Islet precursor cell (in vitro differentiated cells): Measurements from ENCODE around the gene HOXC10.

Experiments
- DNase-seq: peaks from one replicate; pipeline ENCODE4 v3.0.0-alpha.2; 2018

HOXC10 gene

DNA sequence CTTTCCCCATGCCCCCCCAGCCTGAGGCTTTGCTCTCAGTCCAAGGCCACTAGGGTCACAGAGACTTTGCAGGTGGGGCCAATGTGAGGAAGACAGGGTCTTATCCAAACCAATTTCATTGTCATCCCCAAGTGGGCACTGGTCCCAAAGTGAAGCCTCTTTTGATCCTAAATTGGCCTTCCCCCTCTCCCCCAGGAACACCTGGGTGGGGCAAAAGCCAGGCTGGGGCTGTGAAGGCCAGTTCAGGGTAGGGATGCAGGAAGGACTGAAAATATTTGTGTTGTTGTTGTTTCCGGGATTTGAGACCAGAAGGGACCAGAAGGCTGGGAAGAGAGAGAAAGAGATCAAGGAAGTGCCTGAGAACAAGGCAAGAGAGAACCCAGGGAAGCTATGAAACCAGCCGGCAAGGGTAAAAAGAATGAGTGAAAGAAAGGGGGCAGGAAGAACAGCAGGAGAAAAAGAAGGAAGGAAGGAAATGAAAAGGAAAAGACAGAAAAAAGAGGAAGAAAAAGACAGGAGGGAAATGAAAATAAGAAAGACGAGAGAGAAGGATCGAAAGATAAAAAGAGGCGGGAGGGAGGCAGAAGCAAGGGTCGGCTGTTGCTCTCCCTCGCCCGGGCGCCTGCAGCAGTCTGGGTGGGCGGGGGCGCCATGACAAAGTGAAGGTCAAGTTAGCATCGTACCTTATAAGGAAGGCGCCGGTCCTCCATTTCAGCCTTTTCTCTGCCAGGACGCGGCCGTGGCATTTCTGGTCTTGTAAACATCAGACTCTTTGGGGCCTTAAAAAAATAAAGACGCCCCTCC, 19.5 kb upstream of the HOXC10 start:
- peak; percentile 79 for DNase-seq

DNA sequence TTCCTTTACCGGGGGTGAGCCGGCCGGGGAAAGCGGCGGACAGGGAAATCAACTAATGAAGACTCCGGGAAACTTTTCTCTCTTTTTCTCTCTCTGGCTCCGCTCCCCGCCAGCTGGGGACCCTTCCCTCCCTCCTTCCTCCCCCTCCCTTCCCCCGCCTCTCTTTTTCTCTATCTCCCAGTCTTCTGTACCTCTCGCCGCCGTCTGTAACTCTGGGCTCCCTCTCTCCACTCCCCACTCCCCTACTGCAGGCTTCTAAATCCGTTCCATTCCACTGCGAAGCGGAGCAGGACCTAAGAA, 18.9 kb upstream of the HOXC10 start:
- DNase-seq: no peak

DNA sequence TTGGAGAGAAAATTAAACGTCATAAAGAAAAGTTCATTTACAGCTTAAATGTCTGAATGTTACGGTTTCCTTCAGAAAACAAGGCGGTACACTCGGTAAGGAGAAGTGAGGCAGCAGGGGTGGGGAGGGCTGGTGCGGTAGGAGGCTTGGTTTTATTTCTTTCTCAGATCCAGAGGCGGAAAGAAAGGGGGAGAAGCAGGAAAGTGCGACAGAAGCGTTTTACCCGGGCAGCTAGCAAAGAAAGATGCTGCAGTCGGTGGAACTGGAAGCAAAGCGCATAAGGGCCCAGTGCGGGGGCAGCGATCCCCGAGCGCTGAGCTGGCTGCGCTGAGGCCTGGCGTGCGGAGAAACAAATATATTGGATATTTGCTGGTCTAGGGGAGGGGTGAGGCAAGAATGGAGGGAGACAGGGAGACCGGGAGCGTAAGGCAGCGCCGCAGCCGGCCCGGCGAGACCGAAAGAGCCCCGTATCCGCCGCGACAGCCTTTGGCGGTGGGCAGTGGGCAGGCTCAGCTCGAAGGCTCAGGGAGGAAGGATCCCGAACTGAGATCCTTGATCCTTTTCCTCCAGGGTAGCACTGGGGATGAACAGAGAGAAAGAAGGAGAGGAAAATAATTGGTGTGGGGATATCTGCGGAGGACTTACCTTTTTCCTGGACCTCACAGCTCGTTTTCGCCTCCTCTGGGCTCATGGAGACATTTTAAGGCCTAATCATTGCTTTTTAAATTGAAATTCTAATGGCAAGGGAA, 18.4 kb upstream of the HOXC10 start:
- no peak for DNase-seq

DNA sequence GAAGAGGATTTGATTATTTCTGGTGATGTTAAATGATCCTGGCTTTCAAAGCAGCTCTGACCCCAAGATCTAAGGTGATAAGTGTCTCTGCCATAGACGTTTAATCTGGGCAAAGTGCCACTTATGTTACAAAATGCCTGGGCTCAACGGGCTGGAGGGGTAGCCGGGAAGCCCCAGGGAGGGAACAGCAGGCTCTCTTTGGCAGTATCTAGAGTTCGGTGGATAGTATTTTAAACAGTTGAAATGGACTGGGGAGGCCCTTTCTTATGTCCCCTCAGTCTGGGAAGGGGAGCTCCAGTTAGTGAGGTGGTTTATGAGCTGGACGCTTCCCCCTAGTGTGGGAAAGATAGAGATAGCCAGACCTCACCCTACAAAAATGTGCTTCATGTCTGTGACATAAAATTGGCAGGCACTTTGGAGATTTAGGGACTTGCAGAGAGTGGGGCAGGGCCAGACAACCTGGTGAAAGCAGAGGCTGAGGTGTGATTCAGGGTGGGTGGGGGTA, 17.5 kb upstream of the HOXC10 start:
- no peak for DNase-seq

DNA sequence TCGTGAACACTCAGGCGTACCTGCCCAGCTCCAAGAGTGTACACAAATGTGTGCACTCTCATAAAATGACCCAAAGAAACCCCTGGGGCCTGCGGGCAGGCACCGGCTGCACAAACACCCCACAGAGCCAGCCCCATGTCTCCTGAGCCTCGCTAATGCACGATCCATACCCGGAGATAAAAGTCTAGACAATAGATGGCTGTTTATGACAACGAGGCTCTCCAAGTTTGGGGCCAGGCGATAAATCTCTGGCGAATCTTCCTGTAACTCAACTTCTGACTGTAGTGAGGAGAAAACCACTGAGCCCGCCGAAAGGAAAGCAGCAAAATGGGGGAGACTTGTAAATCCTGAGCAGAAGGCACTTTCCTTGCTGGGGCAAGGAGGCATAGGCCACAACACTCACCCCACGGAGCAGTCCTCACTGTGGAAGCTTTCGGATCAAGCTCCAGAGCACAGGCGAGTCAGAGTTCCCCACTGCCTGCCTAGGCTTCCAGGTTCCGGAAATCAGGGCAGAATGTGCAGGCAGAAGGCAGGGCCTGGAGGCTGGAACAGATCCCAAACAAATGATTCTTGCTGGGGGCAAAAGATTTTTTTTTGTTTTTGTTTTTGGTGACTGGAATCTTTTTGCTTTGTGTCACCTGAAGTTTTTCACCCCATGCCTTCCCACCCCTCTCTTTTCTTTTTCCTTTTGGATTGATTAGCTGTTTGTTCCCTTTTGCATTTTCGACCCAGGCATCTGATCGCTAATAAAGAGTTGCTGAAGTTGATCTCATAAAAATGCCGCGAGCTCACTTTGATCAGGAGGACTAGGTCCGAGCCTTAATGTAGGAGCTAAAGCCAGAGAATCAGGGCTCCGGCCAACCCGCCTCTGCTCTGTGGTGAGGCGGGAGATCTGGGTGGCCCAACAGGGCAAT, 16.5 kb upstream of the HOXC10 start:
- DNase-seq: no peak

DNA sequence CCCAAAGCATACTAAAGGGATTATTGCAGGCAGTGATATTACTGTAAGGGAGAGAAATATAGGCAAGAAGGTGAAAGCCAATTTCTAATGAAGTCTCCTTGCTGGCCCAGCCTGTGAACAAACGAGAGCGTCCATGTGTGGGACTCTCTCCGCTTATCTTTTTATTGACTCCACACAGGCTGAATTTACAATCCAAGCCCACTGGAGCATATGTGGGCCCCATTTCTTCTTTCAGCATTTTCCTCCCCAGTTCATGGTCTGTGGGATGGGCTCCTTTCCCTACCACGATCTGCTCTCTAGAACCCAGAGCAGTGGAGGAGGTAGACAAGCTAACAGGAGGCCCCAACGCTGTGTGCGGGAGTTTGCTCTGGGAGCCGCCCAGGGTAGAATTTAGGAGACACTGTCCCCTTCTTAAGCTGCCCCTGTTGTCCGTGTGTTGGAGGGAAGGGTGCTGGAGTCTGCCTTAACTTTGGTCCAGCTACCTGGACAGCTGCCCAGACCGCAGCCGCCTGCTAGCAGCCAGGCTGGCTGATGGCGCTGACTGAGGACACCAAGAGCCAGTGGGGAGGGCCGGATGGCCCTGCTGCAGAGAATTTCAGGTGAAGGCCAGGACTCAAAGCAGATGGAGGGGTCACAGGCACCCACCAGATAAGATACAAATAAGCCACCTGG, 15.2 kb upstream of the HOXC10 start:
- no peak for DNase-seq

DNA sequence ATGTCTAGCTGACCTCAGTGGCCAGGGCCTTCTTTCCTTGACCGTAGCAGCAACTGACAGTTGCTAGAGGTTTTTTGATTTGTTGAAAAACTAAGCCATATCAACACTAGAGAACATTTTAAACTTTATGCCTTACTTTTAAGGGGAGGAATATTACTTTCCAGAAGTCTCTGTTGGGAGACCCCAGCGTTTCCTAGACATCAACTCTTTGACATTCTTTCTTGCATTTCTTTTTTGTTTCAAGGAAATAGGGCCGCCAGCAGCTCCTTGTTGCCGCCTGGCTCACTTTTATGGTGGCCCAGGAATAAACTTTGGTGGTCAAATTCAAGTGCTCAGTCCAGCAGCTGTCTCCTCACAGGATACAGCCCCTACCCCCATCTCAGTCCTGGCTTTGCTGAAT, 14.5 kb upstream of the HOXC10 start:
- DNase-seq: no peak

DNA sequence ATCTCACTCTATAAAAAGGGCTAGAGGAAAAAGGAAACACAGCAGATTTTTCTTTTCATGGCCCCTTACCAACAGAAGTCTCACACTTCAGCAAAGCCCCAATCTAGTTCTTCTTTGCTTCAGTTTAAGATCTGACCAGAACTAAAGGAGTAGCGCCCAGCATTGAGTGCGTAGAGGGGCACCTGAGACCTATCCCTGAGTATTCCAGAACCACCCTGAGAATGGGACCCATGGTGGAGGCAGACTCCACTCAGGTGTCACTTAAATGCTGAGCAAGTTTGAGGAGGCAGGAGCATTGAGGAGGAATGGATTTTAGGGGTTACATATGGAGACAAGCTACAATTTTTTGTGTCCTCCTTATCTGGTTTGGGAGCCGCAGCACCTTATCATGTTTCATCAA, 13.8 kb upstream of the HOXC10 start:
- no peak for DNase-seq

DNA sequence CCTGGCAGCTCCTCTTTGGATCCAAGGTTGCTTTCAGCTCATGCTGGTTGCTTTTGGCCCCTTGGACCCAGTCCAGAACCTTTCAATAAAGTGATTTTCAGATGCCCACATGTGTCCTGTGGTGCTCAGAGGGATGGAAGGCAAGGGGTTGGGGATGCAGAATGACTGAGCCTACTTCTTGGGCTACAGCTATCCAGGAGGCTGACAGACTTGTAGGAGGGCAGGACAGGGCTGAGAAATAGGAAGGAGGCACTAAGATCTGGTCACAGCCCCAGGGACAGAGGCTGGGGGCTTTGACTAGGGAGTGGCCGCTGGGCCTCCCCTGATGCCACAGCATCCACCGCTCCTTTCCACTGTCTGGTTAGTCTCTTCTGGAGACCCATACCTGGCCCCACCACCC, 13.3 kb upstream of the HOXC10 start:
- DNase-seq: no peak

DNA sequence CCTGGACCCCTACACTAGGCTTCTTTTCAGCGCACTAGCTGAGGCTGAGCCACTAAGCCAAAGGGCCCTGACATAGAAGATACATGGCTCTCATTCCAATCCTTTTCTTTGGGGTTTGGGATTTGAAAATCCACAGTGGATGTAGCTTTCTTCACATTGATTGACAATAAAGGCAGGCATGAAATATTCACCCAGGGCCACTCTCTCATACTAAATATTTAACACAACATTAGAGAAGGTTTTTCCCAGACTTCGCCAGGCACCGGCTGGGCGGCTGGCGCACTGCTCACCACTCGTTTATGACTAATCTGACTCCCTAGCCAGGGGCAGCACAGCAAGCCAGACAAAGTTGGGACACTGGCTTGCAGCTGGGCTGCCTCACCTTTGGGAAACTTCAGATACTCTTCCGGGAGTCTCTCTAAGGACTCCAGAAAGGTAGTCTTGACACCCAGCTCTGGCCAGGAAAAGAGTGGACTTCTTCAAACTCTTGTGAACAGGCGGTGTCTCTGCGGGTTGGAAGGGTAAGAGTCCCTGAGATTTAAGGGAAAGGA, 12.7 kb upstream of the HOXC10 start:
- no peak for DNase-seq

DNA sequence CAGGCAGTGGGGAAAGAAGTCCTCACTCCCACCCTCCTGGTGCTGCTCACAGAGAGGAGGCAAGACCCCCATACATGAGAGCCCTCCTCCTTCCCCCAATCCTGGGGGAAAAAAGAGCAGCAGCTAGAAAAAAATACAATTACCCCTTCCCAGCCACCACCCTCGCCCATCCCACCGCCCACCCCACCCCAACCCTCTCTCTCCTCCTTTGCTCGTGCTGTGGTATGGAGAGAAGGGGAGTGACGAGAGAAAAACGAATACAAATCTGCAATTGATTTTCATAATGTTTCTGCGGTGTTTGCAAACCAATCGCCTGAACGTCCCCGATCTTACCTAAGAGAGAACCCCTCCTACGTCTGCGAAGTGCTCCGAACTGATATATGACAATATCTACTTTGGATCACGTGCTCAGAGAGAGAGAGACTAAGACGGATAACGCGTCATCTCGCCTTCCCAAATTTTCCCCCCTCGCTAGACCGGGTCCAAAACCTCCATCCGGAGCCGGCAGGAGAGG, 12.2 kb upstream of the HOXC10 start, which contains the start of gene HOXC11:
HOXC11 (plus strand) TSS at position 405 of the 514 bp plus-strand sequence. CDS start 116 bp downstream, outside the sequence.
- no peak for DNase-seq

DNA sequence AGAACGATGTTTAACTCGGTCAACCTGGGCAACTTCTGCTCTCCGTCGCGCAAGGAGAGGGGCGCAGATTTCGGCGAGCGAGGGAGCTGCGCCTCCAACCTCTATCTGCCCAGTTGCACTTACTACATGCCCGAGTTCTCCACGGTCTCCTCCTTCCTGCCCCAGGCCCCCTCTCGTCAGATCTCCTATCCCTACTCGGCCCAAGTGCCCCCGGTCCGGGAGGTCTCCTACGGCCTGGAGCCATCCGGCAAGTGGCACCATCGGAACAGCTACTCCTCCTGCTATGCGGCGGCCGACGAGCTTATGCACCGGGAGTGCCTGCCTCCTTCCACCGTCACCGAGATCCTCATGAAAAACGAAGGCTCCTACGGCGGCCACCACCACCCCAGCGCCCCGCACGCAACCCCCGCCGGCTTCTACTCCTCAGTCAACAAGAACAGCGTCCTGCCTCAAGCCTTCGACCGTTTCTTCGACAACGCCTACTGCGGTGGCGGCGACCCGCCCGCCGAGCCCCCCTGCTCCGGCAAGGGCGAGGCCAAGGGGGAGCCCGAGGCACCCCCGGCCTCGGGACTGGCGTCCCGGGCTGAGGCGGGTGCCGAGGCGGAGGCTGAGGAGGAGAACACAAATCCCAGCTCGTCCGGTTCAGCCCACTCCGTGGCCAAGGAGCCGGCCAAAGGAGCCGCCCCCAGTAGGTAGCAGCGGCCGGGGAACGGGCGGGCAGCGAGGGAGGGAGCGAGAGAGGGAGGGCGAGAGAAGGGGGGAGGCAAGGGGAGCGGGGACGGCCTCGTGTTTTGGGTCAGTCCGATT, 11.5 kb upstream of the HOXC10 start:
- DNase-seq: no peak

DNA sequence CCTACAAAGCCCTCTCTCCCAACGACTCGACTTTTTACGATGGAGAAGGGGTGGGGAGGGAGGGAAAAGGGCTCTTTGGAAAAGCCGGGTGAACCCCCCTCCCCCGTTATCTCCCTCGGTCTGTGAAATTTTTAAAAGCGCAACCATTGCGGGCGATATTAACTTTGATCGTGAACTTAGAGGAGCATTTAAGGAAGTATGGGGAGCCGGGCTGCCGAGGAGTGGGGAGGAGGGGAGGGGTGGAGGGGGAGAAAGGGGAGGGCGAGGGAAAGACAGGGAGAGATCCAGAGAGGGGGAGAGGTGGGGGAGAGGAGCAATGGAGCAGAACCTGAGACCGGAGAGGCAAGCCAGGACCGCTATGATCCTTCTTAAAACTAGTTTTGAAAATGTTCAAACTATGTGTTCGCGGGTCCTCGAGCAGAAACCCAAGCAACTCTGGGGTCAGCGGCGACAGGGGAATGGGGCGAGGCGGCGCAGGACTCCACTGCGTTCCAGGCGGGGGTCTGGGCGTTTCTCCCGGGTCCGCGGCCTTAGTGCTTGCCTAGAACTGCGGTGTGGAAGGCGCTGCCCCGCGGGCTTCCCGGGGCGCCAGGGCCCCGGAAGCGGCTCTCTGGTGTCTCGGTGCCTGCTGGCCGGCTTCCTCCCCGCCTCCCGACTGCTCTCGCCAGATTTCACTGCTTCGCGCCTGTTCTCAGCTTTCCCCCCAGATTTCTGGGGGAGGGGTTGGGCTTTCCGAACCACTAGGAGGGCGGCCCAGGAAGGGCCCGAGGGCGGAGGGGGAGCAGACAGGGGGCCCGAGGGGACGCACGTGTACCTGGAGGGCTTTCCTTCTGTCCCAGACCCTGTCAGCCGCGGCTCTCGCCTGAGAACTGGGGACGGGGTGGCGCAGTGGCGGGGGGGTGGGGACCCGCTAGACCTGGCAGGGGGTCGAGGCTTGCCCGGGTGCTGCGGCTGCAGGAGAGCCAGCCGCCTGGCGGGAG, 10.6 kb upstream of the HOXC10 start, which contains the start of gene HOTAIR:
HOTAIR (minus strand) TSS at position 871 of the 980 bp plus-strand sequence.
- DNase-seq: peak; percentile 79

DNA sequence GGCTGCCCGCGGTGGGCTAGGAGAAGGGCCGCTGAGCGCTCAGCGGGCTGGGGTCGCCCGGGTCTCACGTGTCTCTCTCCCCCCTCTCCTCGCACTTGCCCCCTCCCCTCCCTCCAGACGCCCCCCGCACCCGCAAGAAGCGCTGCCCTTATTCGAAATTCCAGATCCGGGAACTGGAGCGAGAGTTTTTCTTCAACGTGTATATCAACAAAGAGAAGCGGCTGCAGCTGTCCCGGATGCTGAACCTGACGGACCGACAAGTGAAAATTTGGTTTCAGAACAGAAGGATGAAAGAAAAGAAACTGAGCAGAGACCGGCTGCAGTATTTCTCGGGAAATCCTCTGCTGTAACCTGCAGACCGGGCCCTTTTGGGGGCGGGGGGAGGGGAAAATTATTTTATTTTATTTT, 9.9 kb upstream of the HOXC10 start:
- no peak for DNase-seq

DNA sequence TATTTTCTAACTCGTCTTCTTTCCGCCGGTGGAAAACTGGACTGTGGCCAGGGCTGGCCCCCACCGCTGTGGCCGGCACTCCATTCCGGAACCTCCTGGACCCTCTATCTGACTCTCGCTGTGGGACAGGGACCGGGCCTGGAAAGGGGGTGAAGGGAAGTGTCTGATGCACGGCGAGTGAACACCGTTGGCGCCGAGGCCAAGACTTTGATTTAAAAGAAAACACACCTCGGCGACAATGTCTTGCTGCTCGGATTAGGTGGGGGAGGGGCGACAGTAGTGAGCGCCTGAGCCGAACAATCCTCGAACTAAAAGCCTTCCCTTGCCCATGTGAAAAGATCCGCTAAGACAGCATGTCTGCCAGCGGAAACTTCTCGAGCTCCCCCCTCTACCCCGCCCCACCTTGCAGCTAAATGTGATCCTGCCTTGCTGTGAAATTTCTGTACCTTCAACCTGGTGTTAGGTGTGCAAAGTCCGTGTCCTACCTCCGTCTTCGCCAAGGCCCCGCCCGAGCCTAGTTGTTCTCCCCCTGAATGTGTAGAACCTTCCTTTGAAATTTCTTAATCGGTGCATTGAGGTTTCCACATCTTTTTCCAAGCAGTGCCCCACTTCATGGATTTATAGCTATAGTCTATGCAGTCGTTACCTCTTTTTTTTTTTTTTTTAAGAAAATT, 9.3 kb upstream of the HOXC10 start:
- DNase-seq: no peak

DNA sequence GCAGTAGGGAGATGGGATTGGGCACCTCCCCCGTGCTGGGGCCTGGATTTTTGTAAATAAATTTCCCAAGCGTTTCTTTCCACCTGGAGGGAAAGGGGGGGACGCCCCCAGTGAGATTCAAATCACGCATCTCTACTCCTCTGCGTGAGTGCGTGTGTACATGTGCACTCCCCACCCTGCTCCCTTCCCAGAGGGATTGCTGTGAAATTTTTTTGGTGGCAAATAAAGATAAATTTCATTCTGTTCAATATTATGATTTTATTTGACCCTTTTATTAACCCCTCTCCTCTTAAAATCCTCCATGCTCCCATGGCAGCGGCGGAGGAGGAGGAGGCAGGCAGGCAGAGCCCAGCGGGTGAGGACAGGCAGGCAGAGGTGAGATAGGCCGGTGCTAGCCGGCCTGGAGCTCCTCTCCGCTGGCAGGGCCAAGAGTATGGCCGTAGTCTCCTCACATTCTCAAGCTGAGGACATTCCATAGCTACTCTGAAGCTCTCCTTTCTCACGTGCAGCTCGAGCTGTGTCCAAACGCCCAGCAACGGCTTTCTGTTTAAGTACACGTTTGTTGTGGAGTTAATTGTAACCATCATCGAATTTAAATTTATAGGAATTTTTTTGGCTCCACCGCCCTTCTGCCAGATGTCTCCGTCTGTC, 8.6 kb upstream of the HOXC10 start:
- DNase-seq: peak; percentile 80

DNA sequence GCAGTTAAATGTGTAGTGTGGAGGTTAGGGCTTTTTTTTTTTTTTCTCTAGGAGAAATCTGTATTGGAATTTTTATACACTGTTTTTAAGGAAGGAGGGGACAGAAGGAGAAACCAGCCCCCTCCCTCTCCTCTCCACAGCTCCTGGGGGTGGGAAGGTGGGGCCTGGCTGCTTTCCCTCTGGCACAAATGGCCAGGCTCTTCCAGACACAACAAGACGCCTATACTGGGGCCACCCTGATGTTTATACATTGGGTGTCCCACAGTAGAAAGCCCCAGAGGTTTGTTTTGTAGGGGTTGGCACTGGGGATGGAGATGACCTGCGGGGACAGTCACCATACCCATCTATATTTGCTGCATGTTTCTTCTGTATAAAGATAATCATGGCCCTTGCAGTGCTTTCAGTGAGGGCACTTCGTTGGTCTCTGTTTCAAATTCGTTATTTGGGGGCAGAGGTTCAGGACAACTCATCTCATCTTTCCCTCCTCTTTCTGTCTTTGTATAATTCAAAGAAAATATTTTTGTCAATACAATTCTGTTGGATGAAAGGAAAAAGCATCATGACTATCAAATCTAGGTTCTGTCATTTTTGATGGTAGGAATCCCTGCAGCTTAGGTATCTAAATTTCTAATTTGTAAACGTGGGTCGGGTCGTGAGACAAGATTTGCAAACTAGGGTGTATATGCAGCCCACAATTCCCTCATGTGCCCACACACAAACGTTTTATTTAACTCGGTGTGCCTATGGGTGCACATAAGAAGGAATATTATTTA, 7.9 kb upstream of the HOXC10 start:
- DNase-seq: no peak
